ENCODE data around the gene FER1L5. TPM values are rescaled to one million over a fixed set of nuclear protein-coding genes. Genes with fewer than 3 reads are reported as not detected.

FER1L5 gene
- total RNA-seq, 1 experiment from 2014 or later: 0.91 TPM

DNA sequence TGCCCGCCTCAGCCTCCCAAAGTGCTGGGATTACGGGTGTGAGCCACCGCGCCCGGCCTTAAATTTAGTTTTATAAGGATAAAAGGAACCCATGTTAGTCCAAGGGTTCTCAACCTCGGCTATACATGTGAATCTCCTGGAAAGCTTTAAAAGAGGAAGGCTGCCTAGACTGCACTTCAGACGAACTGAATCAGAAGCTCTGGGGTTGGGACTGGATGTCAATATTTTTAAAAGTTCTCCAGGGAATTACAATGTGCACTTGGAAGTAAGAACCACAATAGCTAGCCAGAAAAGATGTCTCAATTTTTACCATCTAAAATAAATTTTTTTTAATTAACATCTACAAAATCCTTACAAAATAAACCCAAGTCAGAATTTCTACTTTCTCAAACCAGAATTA, 87.2 kb downstream of the FER1L5 start:
- ChIA-PET POLR2A (no interaction called here), RAD21 (ENCODE audit: low non-redundant PET in 1 of 2, low total read pairs in 2 of 2, uncharacterized antibody in 2 of 2, unreplicated experiment in 2 of 2) (no interaction called here), CTCF (no interaction called here)
- Histone ChIP-seq H3K36me3 (ENCODE audit: control insufficient read depth in 1 of 2, insufficient read depth in 2 of 2, low read length in 2 of 2) (peaks cover 13 to 34% of the 10 kb centered on the region in 2 experiments; a peak in 3 of 4 replicates), H3K27ac (ENCODE audit: low read depth, low read length) (no peak overlapping the region), H3K27me3 (ENCODE audit: insufficient read depth, low read length) (no peaks in the 10 kb centered on the region), H3K79me2 (ENCODE audit: insufficient read depth, low read length) (no peaks in the 10 kb centered on the region), H3K9me3 (ENCODE audit: control insufficient read depth in 1 of 2, insufficient read depth in 1 of 2, low read depth in 1 of 2, low read length in 2 of 2) (no peaks in the 10 kb centered on the region), H3K9ac (ENCODE audit: low read length) (no peak overlapping the region), H3K4me1 (ENCODE audit: control insufficient read depth in 1 of 2, insufficient read depth in 2 of 2, low read length in 2 of 2) (no peaks in the 10 kb centered on the region), H2AFZ (ENCODE audit: low read depth, low read length, poor library complexity, severe bottlenecking) (no peak overlapping the region), H3K4me2 (ENCODE audit: low read length) (no peak overlapping the region), H4K20me1 (ENCODE audit: insufficient read depth) (0 out of 2 replicates have a peak, but pooled peaks cover 2% of the 10 kb centered on the region), H3K4me3 (replicated peaks in 1 of 2; ENCODE audit: low read depth in 1 of 2, low read length in 2 of 2) (no peak overlapping the region), H3K9me2 (ENCODE audit: insufficient read depth) (no peaks in the 10 kb centered on the region)
- TF ChIP-seq EGR1 (IDR thresholded peaks at IDR 0.05; ENCODE audit: low read depth) (no peak), YY1 (IDR thresholded peaks at IDR 0.05; ENCODE audit: extremely low read depth, insufficient replicate concordance, low read depth, low read length) (no peak)
- intact Hi-C loops (cut with micrococcal nuclease): no loop called here
- no peak for DNase-seq (ENCODE audit: low read depth, low spot score)
- no TSS peak for BruUV-seq (replicated peaks)
- no peak for ATAC-seq

DNA sequence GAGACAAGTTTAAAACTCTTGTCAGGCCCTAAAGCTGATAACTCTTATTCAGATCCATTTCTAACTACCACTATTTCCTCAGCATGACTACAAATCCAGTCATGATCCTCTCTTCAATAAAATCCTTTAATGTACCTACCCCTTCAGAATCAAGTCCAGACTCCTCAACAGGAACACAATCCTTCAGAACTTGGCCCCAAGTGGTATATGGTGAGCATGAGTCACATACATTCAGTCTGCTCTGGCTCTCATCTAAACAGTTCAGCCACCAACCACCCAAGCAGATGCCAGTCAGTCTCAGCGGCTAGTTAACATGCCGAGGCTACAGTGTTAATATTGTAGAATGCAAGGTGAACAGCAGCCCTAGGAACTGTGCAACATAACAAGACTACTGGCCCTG, 87.6 kb downstream of the FER1L5 start:
- Histone ChIP-seq H3K27me3 (ENCODE audit: insufficient read depth, low read length) (no peaks in the 10 kb centered on the region), H3K4me2 (ENCODE audit: low read length) (no peak overlapping the region), H3K27ac (ENCODE audit: low read depth, low read length) (no peak overlapping the region), H3K9me2 (ENCODE audit: insufficient read depth) (no peaks in the 10 kb centered on the region), H3K4me1 (ENCODE audit: control insufficient read depth in 1 of 2, insufficient read depth in 2 of 2, low read length in 2 of 2) (no peaks in the 10 kb centered on the region), H3K9me3 (ENCODE audit: control insufficient read depth in 1 of 2, insufficient read depth in 1 of 2, low read depth in 1 of 2, low read length in 2 of 2) (no peaks in the 10 kb centered on the region), H3K4me3 (replicated peaks in 1 of 2; ENCODE audit: low read depth in 1 of 2, low read length in 2 of 2) (no peak overlapping the region), H3K9ac (ENCODE audit: low read length) (no peak overlapping the region), H3K36me3 (ENCODE audit: control insufficient read depth in 1 of 2, insufficient read depth in 2 of 2, low read length in 2 of 2) (peaks cover 18 to 34% of the 10 kb centered on the region in 2 experiments; a peak in 3 of 4 replicates), H4K20me1 (ENCODE audit: insufficient read depth) (0 out of 2 replicates have a peak, but pooled peaks cover 5% of the 10 kb centered on the region), H2AFZ (ENCODE audit: low read depth, low read length, poor library complexity, severe bottlenecking) (no peak overlapping the region), H3K79me2 (ENCODE audit: insufficient read depth, low read length) (no peaks in the 10 kb centered on the region)
- TF ChIP-seq ZFX (IDR thresholded peaks at IDR 0.05) (no peak), EGR1 (IDR thresholded peaks at IDR 0.05; ENCODE audit: low read depth) (no peak), CBX3 (IDR thresholded peaks at IDR 0.05; ENCODE audit: low read depth) (no peak), SIN3A (IDR thresholded peaks at IDR 0.05; ENCODE audit: low read depth) (no peak), EZH2 (IDR thresholded peaks at IDR 0.05) (no peak), YY1 (IDR thresholded peaks at IDR 0.05; ENCODE audit: extremely low read depth, insufficient replicate concordance, low read depth, low read length) (no peak), ZNF274 (IDR thresholded peaks at IDR 0.05; ENCODE audit: low read depth, low read length) (no peak), FOSL1 (IDR thresholded peaks at IDR 0.05; ENCODE audit: low read depth) (no peak), POLR2A (IDR thresholded peaks at IDR 0.05; ENCODE audit: borderline replicate concordance, extremely low read depth, insufficient read depth, insufficient read length) (no peak), SRF (IDR thresholded peaks at IDR 0.05; ENCODE audit: low read depth) (no peak)
- TF ChIP-seq, protein P1, sequence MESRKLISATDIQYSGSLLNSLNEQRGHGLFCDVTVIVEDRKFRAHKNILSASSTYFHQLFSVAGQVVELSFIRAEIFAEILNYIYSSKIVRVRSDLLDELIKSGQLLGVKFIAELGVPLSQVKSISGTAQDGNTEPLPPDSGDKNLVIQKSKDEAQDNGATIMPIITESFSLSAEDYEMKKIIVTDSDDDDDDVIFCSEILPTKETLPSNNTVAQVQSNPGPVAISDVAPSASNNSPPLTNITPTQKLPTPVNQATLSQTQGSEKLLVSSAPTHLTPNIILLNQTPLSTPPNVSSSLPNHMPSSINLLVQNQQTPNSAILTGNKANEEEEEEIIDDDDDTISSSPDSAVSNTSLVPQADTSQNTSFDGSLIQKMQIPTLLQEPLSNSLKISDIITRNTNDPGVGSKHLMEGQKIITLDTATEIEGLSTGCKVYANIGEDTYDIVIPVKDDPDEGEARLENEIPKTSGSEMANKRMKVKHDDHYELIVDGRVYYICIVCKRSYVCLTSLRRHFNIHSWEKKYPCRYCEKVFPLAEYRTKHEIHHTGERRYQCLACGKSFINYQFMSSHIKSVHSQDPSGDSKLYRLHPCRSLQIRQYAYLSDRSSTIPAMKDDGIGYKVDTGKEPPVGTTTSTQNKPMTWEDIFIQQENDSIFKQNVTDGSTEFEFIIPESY (IDR thresholded peaks at IDR 0.05; ENCODE audit: extremely low read depth, insufficient replicate concordance, low read length): no peak
- ChIA-PET POLR2A (no interaction called here), RAD21 (ENCODE audit: low non-redundant PET in 1 of 2, low total read pairs in 2 of 2, uncharacterized antibody in 2 of 2, unreplicated experiment in 2 of 2) (no interaction called here), CTCF (no interaction called here)
- no peak for DNase-seq (ENCODE audit: low read depth, low spot score)
- ATAC-seq: no peak
- BruUV-seq (replicated peaks): no TSS peak
- intact Hi-C loops (cut with micrococcal nuclease): no loop called here
